HG03469 (cell line): Measurements from ENCODE around the gene C1orf21.

ENCODE experiments used
- ATAC-seq: cut with Tn5 transposase; IDR thresholded peaks from one replicate; pipeline ENCODE4 v1.9.1; 2021; ENCODE audit warnings: mild to moderate bottlenecking, moderate library complexity, moderate number of reproducible peaks; ENCODE audit not compliant: unreplicated experiment

Gene C1orf21

GRCh38 chr1:184443624-184444023 is 56.8 kb downstream of the C1orf21 start:
- no peak for ATAC-seq

DNA sequence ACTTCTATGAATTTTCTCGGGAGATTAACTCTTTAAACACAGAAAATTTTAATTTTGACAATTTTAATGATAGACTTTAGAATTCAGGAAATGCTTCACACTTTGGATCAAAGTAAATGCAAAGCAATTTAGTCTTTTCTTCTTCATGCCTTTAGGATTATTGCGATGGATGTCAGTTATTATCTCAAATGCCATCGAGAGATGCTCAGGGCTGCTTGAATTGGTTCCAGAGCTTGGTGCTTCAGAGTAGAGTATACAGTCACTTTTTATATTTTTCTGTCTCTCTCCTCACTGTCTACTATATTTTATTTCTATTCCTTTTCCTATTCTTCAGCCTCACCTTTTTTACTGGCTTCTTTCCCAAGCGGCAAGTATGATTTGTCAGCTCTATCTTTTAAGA is 59.2 kb downstream of the C1orf21 start:
- no peak for ATAC-seq

DNA sequence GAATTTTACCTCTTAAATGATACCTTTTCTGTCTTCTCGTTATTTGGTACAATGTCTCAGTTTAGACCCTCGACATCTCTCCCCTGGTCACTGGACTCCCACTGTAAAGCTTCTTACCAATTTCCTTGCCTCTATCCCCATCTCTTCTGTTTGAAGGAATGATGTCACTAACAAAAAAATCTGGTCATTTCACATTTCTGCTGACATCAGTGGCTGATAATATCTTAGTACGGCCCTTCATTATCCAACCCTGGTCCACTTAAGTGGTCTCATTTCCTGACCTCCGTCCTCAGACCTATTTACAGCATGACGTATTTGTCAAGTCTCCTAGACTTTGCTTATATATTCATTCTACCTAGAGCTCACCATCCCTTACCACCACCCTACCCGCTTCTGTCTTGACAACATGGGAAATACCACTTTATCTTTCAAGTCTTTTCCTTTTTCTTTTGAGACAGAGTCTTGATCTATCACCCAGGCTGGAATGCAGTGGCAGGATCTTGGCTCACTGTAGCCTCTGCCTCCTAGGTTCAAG is 60.9 kb downstream of the C1orf21 start:
- ATAC-seq = no peak

GRCh38 chr1:184449916-184450315 is 63.1 kb downstream of the C1orf21 start:
- no peak for ATAC-seq

GRCh38 chr1:184455786-184456185 is 69.0 kb downstream of the C1orf21 start:
- no peak for ATAC-seq

GRCh38 chr1:184456189-184456588 is 69.4 kb downstream of the C1orf21 start:
- ATAC-seq = no peak

DNA sequence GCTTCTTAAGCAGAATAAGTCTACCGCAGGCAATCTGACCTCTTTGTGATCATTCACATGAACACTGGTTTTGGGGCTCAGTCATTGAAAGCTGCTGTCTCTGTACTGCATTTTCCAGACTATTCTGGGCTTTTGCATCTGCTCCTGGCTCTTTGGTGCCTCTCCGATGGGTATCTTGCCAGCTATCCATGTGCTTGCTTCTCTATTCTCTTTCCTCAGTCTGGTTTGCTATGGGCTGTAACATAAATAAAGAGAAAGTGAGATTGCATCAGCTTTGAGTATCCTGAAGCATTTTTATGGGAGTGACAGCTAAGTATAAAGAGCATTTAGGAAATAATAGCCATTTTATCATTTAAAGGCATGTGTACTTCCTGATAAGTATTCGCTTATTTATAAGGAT is 70.7 kb downstream of the C1orf21 start:
- ATAC-seq = no peak

- ATAC-seq = no peak
Measured at GRCh38 chr1:184461321-184461720, 74.5 kb downstream of the C1orf21 start.

DNA sequence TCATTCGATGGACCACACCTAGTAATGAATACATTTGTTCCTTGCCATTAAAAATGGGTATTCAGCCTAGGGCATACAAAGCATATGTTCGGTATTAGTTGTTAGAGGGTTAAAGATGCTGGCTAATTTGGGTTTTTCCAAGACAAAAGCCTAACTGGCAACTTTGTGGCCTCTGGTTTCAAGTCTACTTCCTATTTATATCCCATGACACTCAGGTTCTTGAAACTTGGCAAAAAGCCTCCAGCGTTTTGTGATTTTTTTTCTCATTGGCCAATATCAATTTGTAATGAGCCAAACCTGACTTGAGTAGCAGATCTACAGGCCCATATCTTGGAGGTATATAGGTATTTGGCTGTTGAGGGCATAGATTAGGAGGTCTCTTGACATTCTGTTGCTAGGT is 75.3 kb downstream of the C1orf21 start:
- no peak for ATAC-seq

DNA sequence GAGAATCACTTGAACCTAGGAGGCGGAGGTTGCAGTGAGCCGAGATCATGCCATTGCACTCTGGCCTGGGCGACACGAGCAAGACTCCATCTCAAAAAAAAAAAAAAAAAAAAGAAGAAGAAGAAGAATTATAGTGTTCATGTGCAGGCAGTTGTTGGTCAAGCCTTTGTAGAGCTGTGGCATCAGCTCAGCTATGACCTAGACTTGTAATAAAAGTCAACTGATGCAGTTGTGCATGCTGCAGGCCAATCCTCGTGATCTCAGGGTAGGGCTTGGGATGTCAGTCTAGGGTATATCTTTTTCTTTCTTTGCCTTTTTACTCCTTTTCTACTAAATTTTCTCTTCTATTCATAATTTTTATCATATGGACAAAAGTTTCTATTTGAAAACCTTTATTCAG is 76.2 kb downstream of the C1orf21 start:
- no peak for ATAC-seq

DNA sequence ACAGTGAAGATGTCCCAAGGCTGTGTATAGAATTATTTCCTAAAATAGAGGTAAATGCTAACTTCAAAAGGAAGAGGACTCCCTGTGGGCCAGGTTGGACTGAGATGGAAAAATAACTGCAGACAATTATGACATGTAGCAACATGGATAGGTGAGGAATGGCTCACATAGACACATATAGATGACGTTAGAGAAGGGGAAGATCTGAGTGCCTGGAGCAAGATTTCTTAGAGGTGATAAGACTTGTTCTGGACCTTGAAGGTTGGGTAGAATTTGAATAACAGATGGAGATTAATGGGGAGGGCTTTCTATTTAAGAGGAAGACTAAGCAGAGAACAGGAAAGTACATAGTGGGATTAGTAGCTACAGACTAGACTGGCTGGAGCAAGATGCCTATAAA is 76.9 kb downstream of the C1orf21 start:
- no peak for ATAC-seq

- ATAC-seq = no peak
Measured at GRCh38 chr1:184464757-184465156, 77.9 kb downstream of the C1orf21 start.

DNA sequence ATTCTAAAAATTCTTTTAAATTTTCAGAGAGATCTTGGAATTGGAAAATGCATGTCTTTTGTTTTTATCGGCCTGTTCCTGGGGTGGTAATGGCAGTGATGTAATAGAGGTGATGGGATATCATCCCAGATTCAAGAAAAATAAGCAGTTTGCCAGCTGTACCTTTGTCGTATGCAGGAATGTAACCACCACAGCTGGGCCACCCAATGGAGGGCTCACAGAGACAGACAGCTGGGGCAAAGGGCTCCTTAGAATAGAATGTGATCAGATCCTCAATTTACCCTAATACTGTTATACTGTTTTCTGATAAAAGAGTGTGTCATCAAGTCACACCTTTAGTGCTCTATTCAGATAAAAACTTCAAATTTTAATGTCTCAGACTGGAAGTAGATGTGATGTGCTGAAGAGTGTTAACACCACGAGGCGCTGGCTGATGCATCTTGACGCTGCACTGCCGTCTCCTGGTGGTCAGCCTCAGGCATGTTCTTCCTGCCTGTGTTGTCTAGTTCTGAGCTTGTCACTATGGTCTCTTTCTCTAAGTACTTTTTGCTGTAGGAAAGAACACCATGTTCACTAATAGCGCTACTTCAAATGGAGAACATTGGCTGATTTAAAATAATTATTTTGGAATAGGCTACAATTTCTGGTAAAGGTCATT is 78.8 kb downstream of the C1orf21 start:
- no peak for ATAC-seq

DNA sequence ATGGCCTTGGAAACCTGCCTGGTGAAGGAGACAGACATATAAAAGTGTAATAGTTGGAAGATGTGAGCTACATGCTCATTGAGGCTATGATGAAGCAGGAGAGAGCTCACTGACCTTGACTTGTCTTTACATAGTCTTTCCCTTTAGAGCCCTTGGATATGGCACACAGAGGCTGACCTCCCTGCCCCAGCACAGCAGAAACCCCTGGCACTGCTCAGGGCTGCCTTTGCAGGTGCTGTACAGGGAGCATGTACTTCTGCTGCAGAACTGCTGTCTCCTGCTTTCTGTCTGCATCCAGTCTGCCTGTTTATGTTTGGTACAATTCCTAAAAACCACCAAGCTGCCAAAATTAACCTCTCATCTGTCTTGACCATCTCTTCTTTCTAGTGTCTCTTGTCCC is 80.5 kb downstream of the C1orf21 start:
- no peak for ATAC-seq

DNA sequence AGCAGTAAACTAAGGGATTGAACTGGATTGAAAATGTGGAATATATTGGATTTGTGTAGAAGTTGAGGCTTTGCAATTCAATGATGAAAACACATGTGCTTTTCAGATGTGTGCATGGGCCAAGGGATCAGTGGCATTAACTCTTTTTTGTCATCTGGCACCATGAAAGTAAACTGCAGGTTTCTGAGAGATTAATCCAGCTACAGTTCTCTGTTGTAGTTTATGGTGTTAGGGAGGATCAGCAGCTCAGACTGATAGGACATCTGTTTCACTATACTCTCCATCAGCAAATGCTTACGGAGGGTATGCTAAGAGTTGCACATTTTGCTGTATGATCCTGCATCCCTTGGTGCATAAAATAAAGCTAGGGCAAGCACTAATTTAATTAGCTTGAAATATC is 82.6 kb downstream of the C1orf21 start:
- no peak for ATAC-seq

- ATAC-seq = no peak
Measured at GRCh38 chr1:184471686-184472085, 84.9 kb downstream of the C1orf21 start.

DNA sequence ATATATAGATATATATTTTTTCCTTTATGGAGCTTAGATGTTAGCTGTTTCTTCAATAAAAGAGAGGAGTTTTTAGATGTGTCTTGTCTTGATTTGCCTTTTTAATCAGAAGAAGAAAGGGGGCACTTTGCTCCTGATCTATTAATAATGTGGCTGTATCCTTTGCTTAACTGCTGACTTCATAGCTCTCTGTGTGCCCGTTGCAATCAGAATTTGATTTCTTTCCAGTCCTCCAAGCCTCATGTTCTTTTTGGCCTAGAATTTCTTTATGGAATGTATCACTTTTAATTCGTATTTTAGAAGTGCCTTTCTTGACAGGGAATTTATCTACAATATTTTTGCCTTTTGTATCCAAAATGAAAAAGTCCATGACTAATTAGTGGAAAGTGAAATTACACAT is 85.3 kb downstream of the C1orf21 start:
- ATAC-seq = no peak

DNA sequence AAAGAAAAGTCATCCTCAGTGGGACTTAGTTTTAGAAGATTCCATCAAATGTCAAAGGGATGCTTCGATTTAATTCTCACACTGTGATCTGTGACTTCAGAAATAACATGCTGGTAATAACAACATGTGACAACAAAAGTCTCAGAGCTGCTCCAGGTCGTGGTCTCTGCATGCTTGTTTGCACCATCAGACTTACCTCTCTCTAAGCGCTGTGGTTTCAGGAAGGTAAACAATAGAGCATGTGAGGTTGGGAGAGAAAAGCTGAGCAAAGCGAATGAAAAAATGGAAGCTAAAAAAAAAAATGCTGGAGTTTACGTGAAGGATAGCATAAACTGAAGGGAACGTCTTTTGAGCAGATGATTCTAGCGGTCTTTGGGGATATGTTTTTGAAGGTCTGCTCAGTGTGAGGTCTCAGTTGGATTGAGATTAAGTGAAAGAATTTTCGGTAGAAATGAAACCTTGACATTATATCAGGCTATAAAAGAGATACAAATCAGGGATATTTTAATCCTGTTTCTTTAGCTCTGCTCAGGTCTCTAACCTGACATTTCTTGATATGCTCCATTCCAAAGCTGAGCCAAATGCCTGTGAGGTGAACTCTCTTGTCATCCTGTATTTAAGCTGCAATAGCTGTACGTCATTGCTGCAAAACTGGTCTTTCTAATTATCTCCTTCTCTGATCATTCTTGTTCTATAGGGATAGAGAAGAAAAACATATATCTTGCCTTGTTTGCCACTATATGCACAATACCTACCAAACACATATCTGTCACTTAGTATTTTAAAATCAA is 86.5 kb downstream of the C1orf21 start:
- ATAC-seq = no peak

- no peak for ATAC-seq
Measured at GRCh38 chr1:184476187-184476586, 89.4 kb downstream of the C1orf21 start.

- ATAC-seq = no peak
Measured at GRCh38 chr1:184479435-184480167, 92.8 kb downstream of the C1orf21 start.

DNA sequence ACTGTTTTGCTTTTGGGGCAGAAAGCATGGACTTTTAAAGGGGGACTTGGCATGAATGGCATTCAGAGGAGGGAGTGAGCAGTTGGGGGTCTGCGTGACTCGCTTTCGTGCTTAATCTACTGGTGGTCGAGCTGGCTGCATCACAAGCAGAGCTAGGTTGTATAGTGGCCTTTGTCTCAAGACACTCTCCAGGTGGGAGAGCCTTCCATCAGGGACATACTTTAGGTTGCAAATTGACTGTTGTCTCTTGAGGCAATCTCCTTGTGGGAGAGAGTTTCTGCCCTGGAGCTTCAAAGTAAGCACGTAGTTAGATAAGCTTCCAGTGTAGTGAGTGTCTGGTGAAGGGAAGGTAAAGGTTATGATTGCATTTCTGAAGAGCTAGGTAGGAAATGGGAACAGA is 93.9 kb downstream of the C1orf21 start:
- ATAC-seq = no peak

- no peak for ATAC-seq
Measured at GRCh38 chr1:184482136-184482535, 95.3 kb downstream of the C1orf21 start.
